ENCODE measurements around the gene RFK.

DNA sequence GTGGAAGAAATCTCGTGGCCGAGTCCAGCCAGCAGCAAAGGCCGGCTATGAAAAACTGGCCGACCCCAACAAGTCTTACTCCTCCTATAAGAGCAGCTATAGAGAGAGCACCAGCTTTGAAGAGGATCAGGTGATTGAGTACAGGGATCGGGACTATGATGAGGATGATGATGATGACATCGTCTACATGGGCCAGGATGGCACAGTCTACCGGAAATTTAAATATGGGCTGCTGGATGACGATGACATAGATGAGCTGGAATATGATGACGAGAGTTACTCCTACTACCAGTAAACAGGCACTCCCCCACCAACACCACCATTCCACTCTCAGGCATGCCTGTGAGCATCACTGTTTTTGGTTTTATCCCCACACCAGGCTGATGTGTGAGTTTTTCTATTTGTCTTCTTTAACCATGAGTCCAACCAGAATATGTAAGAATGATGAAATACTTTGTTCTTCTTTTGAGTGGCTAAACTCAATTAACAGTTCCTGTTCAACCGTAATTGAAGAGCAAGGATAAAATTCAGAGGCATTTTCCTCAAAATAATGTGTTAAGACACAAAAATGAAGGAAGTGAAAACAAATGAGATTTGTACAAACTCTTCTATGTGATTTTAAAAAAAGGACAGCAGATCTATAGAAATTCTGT, 35.5 kb downstream of the RFK start:
- TF ChIP-seq, protein P1, sequence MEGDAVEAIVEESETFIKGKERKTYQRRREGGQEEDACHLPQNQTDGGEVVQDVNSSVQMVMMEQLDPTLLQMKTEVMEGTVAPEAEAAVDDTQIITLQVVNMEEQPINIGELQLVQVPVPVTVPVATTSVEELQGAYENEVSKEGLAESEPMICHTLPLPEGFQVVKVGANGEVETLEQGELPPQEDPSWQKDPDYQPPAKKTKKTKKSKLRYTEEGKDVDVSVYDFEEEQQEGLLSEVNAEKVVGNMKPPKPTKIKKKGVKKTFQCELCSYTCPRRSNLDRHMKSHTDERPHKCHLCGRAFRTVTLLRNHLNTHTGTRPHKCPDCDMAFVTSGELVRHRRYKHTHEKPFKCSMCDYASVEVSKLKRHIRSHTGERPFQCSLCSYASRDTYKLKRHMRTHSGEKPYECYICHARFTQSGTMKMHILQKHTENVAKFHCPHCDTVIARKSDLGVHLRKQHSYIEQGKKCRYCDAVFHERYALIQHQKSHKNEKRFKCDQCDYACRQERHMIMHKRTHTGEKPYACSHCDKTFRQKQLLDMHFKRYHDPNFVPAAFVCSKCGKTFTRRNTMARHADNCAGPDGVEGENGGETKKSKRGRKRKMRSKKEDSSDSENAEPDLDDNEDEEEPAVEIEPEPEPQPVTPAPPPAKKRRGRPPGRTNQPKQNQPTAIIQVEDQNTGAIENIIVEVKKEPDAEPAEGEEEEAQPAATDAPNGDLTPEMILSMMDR (IDR thresholded peaks at IDR 0.05): no peak
- TF ChIP-seq POLR2A (IDR thresholded peaks at IDR 0.05) (no peak), POLR2AphosphoS5 (IDR thresholded peaks at IDR 0.05) (no peak)

All from stomach (tissue), 4 donors.